Stimulated activated CD8-positive, alpha-beta memory T cell treated with anti-CD3 and anti-CD28 coated beads, Interleukin-2, amount 100 ng/mL, for 1 hour (primary cell): ENCODE results near the gene ITGB8.
"Not testable (repeated sequence)": the region's sequence is repeated elsewhere in the genome, so short reads cannot be mapped to it uniquely, and the experiment has no call there.

Source experiments
- DNase-seq, 2 donors: peaks; one replicate each; pipeline ENCODE4 v3.0.0-alpha.2; 2020; ENCODE audit warnings: low read depth in 2 of 2

Gene ITGB8

DNA sequence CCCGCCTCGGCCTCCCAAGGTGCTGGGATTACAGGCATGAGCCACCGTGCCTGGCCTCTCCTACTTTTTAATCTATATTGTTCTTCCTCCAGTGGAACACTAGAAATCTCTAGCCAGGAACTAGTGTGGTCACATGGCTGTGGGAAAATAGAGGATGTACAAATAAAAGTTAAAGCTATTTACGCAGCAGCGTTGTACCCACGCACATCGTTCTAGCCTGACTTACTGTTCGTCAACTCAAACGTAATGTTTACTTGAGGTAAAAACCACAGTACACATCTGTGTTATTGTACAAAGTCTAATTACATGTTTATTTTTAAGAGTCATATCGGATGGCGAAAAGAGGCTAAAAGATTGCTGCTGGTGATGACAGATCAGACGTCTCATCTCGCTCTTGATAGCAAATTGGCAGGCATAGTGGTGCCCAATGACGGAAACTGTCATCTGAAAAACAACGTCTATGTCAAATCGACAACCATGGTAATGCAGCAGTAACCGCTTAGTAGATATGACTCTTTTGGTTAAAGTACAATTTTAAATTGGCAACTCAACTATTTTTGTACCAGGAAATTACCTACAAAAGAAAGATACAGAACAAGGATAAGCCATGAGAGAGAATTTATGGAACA lies 50.8 kb downstream of the ITGB8 start:
- no peak for DNase-seq

DNA sequence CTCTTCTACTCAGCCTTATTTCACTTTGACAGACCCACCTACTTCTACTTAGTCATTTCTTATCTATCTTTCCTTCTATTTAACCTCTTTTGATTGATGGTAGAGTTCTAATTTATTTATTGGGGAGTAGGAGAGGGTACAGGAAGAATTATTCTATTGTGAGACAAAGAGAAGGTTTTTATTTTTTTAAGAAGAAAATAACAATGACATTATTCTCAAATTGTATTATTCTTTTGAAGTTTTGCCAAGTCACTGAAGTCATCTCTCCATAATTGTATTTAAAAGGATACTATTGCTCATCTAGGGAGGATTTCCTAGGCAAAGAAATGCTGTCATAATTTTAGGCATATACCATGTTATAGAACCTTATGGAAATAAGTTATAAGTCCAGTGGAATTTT lies 52.7 kb downstream of the ITGB8 start:
- DNase-seq, result no peak

DNA sequence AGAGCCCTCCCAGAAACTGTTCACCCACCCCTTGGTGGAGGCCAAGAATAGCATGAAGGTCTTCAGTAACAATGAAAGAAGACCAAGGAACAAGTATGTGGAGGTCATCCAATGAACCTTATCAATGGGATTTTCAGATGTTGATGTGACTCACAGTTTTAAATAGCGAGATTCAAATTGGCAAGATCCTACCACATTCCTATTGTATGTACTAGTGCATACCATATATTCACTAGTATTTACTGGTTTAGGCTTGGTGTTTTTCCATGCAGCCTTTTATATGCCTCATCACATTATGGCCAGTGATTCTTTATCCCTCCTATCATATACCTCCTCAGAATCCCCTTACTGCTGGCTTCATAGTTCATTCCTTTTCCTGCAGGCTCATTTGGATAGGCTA lies 54.4 kb downstream of the ITGB8 start:
- DNase-seq, result no peak

DNA sequence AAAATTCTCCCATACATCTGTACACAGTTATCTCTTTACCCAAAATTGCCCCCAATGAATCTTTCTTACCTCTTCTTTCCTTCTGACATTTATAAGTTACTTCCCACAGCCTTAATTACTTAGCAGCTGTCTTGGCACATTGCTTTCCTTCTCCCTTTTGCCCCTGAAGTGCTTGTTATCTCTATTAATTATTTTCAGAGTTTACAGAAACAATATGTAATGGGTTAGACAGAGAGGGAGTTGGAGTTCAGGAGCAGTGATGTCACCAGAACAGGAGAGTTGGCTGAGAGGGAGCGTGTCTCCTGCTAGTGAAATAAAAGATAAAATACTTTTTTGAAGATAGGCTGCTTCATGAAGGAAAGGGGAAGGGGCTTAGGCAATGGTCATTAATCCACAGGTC lies 57.4 kb downstream of the ITGB8 start:
- no peak for DNase-seq

DNA sequence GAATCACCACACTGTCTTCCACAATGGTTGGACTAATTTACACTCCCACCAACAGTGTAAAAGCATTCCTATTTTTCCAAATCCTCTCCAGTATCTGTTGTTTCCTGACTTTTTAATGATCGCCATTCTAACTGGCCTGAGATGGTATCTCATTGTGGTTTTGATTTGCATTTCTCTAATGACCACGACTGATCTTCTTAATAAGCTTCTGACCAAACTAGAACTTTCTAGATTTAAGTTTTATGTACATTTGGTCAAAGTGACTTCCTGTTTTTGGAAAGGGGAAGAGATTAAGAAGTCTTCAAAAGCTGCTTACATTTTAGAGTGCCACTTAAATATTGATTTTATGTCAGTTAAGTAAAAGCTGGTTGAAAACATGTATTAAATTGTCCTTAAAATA lies 58.5 kb downstream of the ITGB8 start:
- not testable (repeated sequence) for DNase-seq

DNA sequence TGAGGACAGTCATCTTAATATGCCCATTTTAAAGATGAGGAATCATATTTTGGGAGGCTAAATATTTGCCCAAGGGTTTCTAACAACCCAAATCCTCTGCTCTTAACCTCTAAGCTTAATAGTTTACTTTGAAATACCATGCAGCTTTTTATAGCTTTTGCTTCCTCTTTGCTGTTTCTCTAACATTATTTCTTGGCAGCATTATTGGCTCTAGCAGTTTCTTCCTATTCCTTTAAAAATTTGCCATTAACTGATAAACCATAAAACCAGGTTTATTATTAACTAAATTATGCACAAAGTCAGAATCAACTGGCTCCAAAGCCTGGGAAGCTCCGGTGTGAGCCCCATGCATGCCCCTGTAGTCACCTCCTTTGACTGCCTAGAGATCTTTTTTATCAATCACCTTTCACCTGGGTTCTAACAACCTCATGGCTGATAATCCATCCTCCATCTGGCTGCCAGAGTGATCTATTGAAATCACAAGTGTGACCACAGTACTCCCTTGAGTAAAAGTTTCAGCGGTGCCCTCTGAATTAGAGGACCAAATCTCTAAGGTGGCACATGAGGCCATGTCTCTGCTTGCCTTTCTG lies 62.4 kb downstream of the ITGB8 start:
- no peak for DNase-seq

DNA sequence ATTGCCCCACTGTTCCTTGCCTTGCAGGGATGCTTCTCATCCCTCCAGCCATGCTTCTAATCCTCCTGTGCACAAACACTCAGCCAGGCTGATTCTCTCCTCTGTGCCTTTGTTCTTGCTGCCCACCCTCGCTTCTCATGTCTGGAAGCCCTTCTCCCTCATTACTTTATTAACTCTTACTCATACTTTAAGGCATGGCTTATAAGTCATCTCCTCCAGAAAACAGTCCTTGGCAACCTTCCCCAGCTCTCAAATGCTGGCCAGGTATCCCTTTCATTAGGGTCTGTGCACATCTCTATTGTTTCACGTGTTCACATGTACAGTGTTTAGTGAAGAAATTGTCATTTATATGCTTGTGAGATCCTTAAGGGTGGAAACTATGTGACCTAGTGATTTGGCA lies 62.9 kb downstream of the ITGB8 start:
- no peak for DNase-seq

DNA sequence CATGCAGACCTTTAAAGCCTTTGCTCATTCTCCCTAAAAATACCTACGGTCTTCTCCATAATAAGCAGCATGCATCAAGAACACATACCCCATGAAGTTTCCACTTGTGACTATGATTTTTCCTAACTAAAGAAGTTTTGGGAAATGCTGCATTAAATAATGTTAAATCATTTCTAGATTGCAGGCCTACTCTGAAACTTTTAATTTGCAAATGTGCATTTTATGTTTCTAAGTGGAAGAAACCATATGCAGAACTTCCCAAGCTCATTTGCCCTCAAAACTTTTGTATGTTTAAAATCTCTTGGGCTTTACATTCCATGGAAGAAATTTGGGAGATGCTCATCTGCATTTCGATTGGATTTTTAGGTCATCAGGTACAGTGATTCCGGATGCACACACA lies 63.6 kb downstream of the ITGB8 start:
- no peak for DNase-seq

DNA sequence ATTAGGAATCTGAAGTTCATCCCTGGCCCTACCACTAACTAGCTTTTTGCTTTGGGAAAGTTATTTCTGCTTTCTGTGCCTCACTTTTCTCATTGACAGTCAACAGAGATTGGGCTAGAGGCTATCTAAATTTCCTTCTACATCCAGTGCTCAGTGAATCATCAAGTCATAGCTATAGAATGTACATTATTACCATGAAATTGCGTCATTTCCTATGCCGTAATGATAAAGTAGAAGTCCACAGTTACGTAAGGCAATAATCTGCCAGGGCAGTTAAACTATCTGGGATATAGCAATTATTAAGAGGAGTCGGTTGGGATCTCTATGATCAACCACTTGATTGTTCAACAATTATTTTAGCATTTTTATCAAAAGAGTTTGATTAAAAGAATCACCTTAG lies 64.4 kb downstream of the ITGB8 start:
- DNase-seq, result no peak

DNA sequence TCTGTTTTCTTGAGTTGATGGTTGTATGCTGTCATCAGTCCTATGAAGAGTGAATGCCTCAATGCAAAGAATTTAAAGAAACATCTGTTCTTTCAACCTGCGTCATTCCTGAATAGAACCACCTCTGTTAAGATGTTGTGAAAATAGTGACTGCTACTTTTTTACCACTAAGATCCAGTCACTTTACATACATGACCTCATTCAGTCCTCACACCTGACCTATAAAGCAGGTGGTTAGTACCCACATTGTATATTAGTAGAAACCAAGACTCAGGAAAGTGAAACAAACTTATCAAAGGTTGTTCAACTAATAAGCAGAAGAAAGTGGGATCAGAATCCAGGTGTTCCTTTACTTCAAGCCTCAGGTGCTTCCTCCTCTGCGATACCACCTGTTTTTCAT lies 64.8 kb downstream of the ITGB8 start:
- DNase-seq, result no peak

DNA sequence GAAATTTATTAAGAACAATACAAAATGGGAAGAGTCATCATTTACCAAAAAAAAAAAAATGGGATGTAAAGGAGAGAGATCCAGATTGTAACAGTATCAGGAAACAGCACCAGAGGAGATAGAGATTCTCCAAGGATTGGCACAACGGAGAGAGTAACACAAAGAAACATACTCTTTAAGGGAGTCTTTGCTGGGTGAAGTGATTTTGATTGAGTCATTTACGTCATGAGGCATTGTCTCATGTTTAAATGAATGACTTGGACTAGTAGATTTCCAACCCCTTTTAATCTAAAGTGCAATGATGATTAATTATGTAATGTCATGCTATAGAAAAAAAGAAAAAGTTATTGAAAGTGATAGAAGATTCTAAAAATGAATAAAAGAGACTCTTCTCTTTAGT lies 68.8 kb downstream of the ITGB8 start:
- no peak for DNase-seq

DNA sequence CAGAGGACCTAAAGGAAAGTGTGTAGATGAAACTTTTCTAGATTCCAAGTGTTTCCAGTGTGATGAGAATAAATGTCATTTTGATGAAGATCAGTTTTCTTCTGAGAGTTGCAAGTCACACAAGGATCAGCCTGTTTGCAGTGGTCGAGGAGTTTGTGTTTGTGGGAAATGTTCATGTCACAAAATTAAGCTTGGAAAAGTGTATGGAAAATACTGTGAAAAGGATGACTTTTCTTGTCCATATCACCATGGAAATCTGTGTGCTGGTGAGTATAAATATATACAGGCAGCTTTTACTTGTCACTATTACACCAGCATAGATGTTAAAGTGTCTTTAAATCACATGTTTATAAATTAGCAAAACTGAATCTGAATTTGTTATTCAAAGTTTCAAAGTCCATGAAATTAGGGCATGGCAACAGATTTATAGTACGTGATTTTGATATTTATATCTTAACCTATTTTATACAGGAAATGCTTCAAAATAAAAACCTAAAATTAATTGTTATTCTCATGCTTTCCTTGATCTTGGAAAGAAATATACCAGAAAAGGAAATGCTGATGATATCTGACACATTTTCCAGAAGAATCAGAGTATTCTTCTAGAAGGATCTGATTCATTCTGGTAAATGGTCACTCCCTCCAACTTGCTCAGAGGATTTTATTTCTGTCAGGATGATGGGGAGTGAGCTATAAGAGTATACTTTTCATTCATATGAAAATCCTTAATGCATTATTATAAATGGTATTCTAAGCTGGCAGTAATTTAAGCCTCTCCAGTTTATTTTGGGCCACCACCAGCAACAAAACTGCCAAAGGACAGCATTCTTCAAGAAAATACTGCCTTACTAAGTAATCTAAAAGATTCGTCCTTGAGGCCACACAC lies 71.4 kb downstream of the ITGB8 start:
- DNase-seq, result no peak

DNA sequence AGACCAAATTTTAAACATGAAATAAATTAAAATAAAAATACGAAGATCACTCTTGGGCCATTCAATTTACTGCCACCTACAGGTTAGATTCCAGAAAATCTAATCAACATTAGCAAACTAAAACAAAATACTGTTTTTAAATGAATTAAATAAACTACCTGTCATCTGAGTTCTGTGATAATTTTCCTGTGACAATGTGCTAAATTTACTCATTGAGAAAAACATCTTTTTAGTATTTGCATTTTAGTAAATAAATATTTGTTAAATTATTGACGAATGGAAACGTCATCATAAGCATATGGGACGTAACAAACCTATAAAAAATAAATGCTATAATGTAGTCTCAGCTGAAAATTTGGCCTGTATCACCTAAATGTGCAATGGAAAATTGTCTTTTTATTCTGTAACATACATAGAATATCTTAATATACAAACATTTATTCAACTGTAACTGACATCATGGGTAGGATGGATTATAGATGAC lies 72.1 kb downstream of the ITGB8 start:
- DNase-seq, result no peak

DNA sequence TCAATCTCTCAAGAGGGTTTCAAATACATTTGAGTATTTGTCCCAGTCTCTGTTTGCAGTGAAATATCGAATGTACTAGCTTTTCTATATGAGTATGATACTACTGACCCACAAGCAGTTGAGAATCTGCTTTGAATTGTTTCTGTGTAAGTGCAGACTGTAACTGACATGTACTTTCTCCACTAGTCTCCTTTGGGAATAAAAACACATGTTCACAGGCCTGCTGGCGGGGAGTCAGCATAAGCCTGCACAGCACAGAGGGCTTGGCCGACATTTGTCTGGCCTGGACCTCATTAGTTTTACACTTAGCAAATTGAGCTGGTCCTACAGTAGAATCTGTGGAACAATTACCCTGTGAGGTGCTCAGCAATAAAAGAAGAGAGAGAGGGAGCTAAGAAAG lies 72.6 kb downstream of the ITGB8 start:
- no peak for DNase-seq

DNA sequence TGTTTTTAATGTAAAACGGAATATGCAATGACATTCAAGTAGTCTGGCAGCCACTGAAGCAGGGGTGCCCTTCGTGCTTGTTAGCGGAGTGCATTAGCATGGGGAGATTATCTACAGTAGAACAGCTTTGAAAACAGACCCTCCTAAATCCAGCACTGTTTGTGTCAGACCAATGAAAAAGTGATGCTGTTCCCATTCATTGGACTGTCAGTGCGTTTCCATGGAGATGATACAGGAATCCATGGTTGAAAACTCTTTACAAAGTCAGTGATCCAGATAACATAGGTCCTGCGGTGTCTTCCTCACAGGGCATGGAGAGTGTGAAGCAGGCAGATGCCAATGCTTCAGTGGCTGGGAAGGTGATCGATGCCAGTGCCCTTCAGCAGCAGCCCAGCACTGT lies 73.6 kb downstream of the ITGB8 start:
- DNase-seq, result no peak

DNA sequence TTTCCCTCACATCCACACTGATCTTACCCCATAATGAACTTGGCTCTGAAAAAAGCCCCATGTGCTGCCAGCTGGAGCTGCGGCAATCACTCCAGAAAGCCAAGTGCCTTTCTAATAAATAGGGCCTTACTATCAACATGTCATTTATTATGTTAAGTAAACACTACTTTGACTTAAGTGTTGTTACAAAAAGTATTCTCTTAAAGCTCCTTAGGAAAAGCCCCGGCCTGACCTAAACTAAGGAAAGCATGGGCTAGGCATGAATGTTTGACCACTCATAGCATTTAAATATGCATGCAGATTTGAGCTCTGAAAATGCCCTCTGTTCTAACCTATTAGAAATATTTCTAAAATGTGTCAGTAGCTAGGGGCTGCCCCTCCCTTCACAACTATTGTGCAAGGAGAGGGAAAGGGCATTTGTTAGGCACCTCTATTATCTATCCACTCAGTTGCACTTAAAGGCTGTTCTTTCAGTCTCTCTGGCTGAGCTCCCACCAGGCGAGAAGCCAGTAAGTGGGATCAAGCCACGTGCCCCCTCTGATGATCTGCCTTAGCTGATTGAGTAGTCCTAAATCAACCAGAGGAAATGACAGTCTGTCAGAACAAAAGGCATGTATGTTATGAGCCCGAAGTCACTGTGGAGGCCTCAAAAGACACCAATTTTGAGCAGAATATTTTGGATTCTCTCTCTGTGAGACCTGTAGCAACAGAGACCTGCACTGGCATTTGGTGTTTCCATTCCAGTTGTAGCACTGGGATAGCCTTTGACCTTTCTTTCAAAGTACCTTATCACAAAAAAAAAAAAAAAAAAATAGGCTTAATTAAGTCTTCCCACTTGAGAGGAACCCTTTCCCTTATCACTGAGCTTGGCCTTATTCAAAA lies 77.1 kb downstream of the ITGB8 start:
- no peak for DNase-seq

DNA sequence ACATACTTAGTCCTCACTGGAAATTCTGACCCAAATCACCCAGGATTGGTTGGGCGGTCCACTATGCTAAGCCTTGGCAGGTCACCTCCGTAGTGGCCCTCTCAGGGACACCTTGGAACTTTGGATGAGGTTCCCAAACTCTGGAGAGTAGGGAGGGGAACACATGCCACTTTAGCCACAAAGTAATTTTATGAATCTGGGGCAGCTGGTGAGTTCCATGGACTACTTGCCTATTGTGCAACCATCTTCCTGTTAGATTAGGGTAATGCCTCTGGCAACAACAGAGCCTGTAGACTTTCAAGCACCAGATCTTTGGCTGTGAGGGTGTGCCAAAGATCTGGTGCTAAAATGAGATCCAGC lies 77.7 kb downstream of the ITGB8 start:
- no peak for DNase-seq

DNA sequence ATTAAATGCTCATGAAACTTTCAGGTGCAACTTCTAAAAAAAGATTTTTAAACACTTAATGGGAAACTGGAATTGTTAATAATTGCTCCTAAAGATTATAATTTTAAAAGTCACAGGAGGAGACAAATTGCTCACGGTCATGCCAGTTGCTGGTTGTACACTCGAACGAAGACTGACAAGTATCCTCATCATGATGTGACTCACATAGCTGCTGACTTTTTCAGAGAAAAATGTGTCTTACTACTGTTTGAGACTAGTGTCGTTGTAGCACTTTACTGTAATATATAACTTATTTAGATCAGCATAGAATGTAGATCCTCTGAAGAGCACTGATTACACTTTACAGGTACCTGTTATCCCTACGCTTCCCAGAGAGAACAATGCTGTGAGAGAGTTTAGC lies 79.3 kb downstream of the ITGB8 start:
- no peak for DNase-seq

DNA sequence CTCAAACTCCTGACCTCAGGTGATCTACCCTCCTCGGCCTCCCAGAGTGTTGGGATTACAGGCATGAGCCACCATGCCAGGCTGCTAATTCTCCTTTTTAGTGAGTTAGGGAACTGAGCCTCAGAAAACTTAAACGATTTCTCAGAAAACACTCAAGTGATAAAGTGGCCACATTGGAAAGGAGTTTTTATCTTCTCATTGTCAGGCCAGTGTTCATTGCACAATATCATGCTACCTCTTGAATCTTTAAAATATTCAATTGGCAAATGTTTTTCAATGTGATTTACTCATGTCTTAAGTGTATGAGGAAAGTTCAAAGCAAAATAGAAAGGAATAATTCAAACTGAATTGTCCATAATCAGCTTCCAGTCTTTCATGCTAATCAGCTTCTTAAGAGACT lies 80.7 kb downstream of the ITGB8 start:
- DNase-seq, result no peak

DNA sequence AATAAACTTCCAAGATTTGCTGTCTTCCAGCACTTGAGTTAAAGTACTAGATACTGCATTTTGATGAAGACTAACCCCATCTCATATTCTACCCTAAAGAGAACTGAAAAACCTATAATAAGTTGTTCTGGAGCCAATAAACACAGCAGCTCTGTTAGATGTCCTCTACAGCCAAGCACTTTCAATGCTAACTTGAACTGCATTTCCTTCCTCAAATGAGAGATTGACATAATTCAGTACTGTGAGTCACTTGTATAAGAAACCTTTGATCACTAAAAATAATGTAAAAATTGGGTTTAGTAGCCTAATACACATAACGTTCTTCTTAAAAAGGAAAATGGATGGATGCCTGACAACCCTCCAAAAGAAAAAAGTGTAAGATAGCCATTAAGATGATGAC lies 81.3 kb downstream of the ITGB8 start:
- DNase-seq, result no peak

DNA sequence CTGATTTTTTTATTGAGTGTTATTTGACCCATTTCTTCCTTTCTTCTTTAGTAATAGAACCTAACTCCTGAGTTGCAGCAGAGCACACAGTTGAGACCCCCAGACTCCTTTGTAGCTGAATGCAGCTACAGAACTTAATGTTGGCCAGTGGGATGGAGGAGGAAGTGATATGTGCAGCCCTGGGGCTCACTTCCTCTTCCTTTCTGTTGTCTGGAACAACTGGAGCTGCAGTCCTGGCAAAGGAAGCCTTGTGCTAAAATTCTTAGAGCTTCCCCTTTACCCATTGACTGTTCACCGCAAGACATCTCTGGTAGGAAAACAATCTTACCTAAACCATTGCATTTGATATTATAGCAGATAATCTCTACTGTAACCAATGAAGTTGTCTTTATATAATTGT lies 86.6 kb downstream of the ITGB8 start:
- DNase-seq, result no peak
